Measurements from ENCODE around the gene PUM2.

DNA sequence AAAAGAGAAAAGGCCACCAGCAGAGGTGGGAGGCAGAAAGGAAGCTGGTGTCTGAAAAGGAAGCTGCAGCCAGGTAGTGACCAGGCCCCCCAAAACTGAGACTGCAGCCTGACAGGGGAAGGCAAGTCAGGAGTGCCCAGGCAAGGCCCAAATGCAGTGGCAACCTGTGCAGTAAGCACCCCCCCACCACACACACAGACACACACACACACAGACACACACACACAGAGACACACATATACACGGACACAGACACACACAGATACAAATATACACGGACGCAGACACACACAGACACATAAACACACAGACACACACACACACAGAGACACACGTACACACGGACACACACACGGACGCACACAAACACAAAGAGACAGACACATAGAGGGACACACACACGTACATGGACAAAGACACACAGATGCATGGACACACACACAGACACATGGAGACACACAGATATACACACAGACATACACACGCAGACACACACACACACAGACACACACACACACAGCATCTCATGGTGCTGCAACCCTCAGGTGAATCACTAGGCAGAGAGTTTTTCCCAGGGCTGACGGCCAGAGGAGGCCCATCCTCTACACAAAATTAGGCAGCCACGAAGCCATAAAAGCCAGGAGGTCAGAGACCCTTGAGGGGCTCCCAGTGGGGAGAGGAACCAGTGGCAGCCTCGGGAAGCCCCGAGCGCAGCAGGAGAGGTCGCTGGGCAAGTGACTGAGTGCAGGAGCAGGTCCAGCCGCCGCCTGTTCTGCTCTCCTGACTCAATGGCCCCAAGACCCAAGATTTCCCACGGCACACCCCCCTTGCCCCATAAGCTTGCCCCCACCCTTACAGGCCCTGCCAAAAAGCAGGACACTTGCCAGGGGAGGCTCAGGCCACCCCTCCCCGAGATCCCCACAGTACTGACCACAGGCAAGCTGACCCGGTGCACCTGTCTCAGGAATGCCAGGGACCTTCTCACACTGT, 132.0 kb downstream of the PUM2 start:
- TF ChIP-seq, protein P1, sequence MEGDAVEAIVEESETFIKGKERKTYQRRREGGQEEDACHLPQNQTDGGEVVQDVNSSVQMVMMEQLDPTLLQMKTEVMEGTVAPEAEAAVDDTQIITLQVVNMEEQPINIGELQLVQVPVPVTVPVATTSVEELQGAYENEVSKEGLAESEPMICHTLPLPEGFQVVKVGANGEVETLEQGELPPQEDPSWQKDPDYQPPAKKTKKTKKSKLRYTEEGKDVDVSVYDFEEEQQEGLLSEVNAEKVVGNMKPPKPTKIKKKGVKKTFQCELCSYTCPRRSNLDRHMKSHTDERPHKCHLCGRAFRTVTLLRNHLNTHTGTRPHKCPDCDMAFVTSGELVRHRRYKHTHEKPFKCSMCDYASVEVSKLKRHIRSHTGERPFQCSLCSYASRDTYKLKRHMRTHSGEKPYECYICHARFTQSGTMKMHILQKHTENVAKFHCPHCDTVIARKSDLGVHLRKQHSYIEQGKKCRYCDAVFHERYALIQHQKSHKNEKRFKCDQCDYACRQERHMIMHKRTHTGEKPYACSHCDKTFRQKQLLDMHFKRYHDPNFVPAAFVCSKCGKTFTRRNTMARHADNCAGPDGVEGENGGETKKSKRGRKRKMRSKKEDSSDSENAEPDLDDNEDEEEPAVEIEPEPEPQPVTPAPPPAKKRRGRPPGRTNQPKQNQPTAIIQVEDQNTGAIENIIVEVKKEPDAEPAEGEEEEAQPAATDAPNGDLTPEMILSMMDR (IDR thresholded peaks at IDR 0.05): no peak
- TF ChIP-seq, protein P2, sequence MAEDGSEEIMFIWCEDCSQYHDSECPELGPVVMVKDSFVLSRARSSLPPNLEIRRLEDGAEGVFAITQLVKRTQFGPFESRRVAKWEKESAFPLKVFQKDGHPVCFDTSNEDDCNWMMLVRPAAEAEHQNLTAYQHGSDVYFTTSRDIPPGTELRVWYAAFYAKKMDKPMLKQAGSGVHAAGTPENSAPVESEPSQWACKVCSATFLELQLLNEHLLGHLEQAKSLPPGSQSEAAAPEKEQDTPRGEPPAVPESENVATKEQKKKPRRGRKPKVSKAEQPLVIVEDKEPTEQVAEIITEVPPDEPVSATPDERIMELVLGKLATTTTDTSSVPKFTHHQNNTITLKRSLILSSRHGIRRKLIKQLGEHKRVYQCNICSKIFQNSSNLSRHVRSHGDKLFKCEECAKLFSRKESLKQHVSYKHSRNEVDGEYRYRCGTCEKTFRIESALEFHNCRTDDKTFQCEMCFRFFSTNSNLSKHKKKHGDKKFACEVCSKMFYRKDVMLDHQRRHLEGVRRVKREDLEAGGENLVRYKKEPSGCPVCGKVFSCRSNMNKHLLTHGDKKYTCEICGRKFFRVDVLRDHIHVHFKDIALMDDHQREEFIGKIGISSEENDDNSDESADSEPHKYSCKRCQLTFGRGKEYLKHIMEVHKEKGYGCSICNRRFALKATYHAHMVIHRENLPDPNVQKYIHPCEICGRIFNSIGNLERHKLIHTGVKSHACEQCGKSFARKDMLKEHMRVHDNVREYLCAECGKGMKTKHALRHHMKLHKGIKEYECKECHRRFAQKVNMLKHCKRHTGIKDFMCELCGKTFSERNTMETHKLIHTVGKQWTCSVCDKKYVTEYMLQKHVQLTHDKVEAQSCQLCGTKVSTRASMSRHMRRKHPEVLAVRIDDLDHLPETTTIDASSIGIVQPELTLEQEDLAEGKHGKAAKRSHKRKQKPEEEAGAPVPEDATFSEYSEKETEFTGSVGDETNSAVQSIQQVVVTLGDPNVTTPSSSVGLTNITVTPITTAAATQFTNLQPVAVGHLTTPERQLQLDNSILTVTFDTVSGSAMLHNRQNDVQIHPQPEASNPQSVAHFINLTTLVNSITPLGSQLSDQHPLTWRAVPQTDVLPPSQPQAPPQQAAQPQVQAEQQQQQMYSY (CRISPR knock-in tag; IDR thresholded peaks at IDR 0.05): no peak
- no peak for TF ChIP-seq MXD4 (CRISPR knock-in tag; IDR thresholded peaks at IDR 0.05; ENCODE audit: borderline replicate concordance)
- TF ChIP-seq CBFB (CRISPR knock-in tag; IDR thresholded peaks at IDR 0.05; ENCODE audit: low read depth): no peak
- TF ChIP-seq, protein P3, sequence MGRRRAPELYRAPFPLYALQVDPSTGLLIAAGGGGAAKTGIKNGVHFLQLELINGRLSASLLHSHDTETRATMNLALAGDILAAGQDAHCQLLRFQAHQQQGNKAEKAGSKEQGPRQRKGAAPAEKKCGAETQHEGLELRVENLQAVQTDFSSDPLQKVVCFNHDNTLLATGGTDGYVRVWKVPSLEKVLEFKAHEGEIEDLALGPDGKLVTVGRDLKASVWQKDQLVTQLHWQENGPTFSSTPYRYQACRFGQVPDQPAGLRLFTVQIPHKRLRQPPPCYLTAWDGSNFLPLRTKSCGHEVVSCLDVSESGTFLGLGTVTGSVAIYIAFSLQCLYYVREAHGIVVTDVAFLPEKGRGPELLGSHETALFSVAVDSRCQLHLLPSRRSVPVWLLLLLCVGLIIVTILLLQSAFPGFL (CRISPR knock-in tag; IDR thresholded peaks at IDR 0.05; ENCODE audit: borderline replicate concordance): no peak
